NCI-H2196 (cell line): ENCODE measurements around the gene MAL.
A peak's percentile ranks its signal among the peaks of the same experiment; 100 is the strongest.

Experiments used
- DNase-seq: peaks from one replicate; lab custom pipeline; 2025; ENCODE audit not compliant: unreplicated experiment; lab: John Stamatoyannopoulos, UW

The MAL gene

GRCh38 chr2:95015261-95015912, 10.1 kb upstream of the MAL start:
- DNase-seq = no peak

GRCh38 chr2:95016616-95017015, 8.9 kb upstream of the MAL start:
- no peak for DNase-seq

- DNase-seq = no peak
Observed at GRCh38 chr2:95017071-95017501, 8.4 kb upstream of the MAL start.

GRCh38 chr2:95017836-95018235, 7.7 kb upstream of the MAL start:
- DNase-seq = no peak

GRCh38 chr2:95018301-95018700, 7.2 kb upstream of the MAL start:
- DNase-seq = no peak

- no peak for DNase-seq
Observed at GRCh38 chr2:95018861-95019550, 6.5 kb upstream of the MAL start.

GRCh38 chr2:95019572-95019971, 5.9 kb upstream of the MAL start:
- DNase-seq = no peak

- DNase-seq = no peak
Observed at GRCh38 chr2:95020275-95021022, 5.1 kb upstream of the MAL start.

GRCh38 chr2:95021023-95021416, 4.5 kb upstream of the MAL start:
- no peak for DNase-seq

GRCh38 chr2:95021847-95022246, 3.7 kb upstream of the MAL start:
- no peak for DNase-seq

GRCh38 chr2:95022309-95023221, 2.9 kb upstream of the MAL start:
- peak; percentile 72 for DNase-seq

- DNase-seq = peak; percentile 21
Observed at GRCh38 chr2:95023222-95023597, 2.3 kb upstream of the MAL start.

GRCh38 chr2:95024371-95024770, 1.1 kb upstream of the MAL start:
- DNase-seq = no peak

GRCh38 chr2:95024960-95025405, 525 bp upstream of the MAL start:
- DNase-seq = no peak

GRCh38 chr2:95026471-95027368, 1.2 kb downstream of the MAL start:
- DNase-seq = no peak

GRCh38 chr2:95027369-95027720, 1.8 kb downstream of the MAL start:
- no peak for DNase-seq

GRCh38 chr2:95029898-95030341, 4.4 kb downstream of the MAL start:
- DNase-seq = no peak

- no peak for DNase-seq
Observed at GRCh38 chr2:95030496-95030895, 5.0 kb downstream of the MAL start.

- no peak for DNase-seq
Observed at GRCh38 chr2:95031076-95031725, 5.7 kb downstream of the MAL start.

GRCh38 chr2:95031726-95032116, 6.2 kb downstream of the MAL start:
- no peak for DNase-seq
